HG02938 (cell line): Measurements from ENCODE around the gene FBXL7.

Experiments
- ATAC-seq: cut with Tn5 transposase; IDR thresholded peaks from one replicate; pipeline ENCODE4 v1.9.1; 2021; ENCODE audit warnings: mild to moderate bottlenecking, moderate library complexity; ENCODE audit not compliant: unreplicated experiment

Gene FBXL7

GRCh38 chr5:15645381-15646160 is 145.6 kb downstream of the FBXL7 start:
- ATAC-seq, result no peak

- ATAC-seq, result no peak
Observed at GRCh38 chr5:15646371-15646770, 146.4 kb downstream of the FBXL7 start.

GRCh38 chr5:15647251-15647650 is 147.3 kb downstream of the FBXL7 start:
- ATAC-seq, result no peak

- no peak for ATAC-seq
Observed at GRCh38 chr5:15650266-15650665, 150.3 kb downstream of the FBXL7 start.

GRCh38 chr5:15654779-15655178 is 154.8 kb downstream of the FBXL7 start:
- no peak for ATAC-seq

GRCh38 chr5:15655683-15656082 is 155.7 kb downstream of the FBXL7 start:
- ATAC-seq, result no peak

- no peak for ATAC-seq
Observed at GRCh38 chr5:15664961-15665360, 165.0 kb downstream of the FBXL7 start.

- ATAC-seq, result no peak
Observed at GRCh38 chr5:15669826-15670225, 169.8 kb downstream of the FBXL7 start.

GRCh38 chr5:15674716-15675115 is 174.7 kb downstream of the FBXL7 start:
- no peak for ATAC-seq

GRCh38 chr5:15676591-15676990 is 176.6 kb downstream of the FBXL7 start:
- no peak for ATAC-seq

- ATAC-seq, result no peak
Observed at GRCh38 chr5:15679161-15679560, 179.2 kb downstream of the FBXL7 start.

GRCh38 chr5:15680455-15680854 is 180.5 kb downstream of the FBXL7 start:
- ATAC-seq, result no peak

GRCh38 chr5:15682122-15682521 is 182.1 kb downstream of the FBXL7 start:
- no peak for ATAC-seq

- ATAC-seq, result no peak
Observed at GRCh38 chr5:15682566-15682965, 182.6 kb downstream of the FBXL7 start.

- ATAC-seq, result no peak
Observed at GRCh38 chr5:15683332-15683731, 183.4 kb downstream of the FBXL7 start.

- ATAC-seq, result no peak
Observed at GRCh38 chr5:15687401-15687800, 187.4 kb downstream of the FBXL7 start.

- no peak for ATAC-seq
Observed at GRCh38 chr5:15689836-15690235, 189.9 kb downstream of the FBXL7 start.

GRCh38 chr5:15690611-15691010 is 190.6 kb downstream of the FBXL7 start:
- ATAC-seq, result no peak

- no peak for ATAC-seq
Observed at GRCh38 chr5:15691521-15691920, 191.5 kb downstream of the FBXL7 start.

GRCh38 chr5:15692706-15693381 is 192.9 kb downstream of the FBXL7 start:
- ATAC-seq, result no peak

GRCh38 chr5:15693382-15693728 is 193.4 kb downstream of the FBXL7 start:
- no peak for ATAC-seq

- ATAC-seq, result no peak
Observed at GRCh38 chr5:15693933-15694332, 194.0 kb downstream of the FBXL7 start.
